ENCODE results near the gene IPMK.

The IPMK gene

DNA sequence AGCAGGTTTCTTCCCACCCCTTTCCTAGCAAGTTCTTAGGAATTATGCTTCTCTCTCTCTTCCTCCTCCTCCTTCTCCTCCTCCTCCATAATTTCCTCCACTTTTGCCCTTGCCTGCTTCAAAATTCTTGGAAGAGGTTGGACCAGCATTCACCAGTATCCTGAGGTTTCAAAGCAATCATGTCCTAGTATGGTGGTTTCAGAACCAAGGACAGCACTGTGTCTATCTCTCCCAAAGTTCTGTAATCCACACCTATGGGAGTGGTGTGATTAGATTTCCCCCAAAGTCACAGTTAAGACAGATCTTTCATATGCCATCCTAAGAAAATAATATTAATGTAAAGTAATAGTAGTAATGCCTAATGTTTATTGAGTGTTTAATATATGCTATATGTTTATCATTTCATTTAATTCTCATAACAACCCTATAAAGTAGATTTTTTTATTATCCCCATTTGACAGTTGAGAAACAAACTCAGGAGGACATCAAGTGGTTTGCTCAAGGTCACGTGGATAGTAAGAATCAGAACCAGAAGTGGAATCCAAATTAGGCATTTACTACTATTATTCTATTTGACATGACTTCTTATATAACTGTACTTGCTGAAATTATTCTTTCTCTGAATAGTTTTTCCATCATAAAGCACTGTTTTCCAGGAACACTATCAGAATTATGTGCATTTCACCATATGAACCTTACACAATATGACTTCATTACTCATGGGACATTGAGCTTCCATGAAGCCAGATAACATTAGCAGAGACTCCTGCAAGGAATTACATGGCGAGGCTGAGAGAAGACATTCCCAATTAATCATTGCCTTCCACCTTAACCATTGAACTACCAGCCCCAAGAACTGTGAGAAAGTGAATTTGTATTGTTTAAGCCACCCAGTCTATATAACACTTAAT, 91.4 kb downstream of the IPMK start:
- TF ChIP-seq CTCF (IDR thresholded peaks at IDR 0.05; ENCODE audit: borderline replicate concordance, insufficient read depth, low read depth, low read length) = no peak
- no peak overlapping the region for H3K4me3 ChIP-seq (ENCODE audit: low read depth, low read length)

DNA sequence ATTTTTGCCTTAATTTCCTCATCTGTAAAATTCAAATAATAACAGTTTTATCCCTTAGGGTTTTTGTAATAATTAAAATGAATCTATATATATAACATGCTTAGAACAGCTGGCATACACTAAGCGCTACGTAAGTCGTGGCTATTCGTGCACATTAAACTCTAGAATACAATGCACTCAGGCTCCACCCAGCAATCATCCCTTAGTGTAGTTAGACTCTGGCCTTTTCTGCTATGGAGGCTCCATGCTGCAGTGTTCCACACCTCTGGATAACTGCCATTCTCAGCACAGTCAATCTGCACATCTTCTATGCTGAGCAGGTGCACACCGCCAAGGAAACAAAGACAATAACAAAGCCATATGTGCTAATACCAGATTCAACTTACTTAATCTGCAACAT, 92.9 kb downstream of the IPMK start:
- no peak for TF ChIP-seq CTCF (IDR thresholded peaks at IDR 0.05; ENCODE audit: borderline replicate concordance, insufficient read depth, low read depth, low read length)
- H3K4me3 ChIP-seq (ENCODE audit: low read depth, low read length) = no peak overlapping the region

DNA sequence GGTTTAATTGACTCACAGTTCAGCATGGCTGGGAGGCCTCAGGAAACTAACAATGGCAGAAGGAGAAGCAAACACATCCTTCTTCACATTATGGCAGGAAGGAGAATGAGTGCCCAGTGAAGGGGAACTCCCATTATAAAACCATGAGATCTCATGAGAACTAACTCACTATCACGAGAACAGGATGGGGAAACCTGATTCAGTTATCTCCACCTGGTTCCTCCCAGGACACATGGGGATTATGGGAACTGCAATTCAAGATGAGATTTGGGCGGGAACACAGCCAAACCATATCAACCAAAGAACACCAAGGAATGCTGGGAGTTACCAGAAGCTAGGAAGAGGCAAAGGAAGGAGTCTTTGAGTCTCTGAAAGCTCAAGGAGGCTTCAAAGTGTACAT, 94.3 kb downstream of the IPMK start:
- no peak for TF ChIP-seq CTCF (IDR thresholded peaks at IDR 0.05; ENCODE audit: borderline replicate concordance, insufficient read depth, low read depth, low read length)
- no peak overlapping the region for H3K4me3 ChIP-seq (ENCODE audit: low read depth, low read length)

DNA sequence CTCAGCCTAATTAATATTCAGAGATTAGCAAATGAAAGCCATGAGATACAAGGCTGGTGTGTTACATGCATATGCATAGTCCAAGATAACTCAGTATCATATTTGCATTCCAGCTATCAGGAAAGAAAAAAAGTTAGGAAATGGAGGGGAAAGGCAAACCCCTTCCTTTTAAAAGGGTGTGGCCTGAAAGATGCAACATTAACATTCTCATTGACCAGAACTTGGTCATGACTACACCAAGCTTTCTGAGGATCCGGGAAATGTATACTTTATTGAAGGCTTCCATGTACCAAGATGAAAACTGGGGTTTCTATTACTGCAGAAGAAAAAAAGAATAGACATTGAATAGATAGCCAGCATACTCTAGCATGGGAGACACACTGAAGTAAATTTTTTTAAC, 96.5 kb downstream of the IPMK start:
- TF ChIP-seq CTCF (IDR thresholded peaks at IDR 0.05; ENCODE audit: borderline replicate concordance, insufficient read depth, low read depth, low read length) = no peak

DNA sequence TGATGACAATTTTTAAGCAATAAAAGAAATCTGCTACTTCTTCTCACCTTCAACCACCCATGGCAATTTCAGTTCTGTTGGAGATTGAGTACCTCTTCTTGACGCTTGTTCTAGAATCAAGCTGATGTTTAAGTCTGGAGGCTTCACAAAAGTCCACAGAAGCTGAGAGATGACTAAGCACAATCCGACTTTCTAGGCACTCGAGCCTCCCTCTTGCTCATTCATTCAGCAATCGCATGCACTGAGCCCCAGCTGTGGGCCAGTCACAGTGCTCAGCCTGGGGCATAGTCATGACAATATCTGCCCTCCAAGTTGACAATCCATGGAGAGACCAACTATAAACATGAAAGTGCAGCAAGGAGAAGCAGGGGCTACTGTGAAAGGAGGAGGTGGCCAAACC, 103.2 kb downstream of the IPMK start:
- TF ChIP-seq CTCF (IDR thresholded peaks at IDR 0.05; ENCODE audit: borderline replicate concordance, insufficient read depth, low read depth, low read length) = no peak
- H3K4me3 ChIP-seq (ENCODE audit: low read depth, low read length) = no peak overlapping the region

More for the DNA sequence above, 96.5 kb downstream of the IPMK start:
- H3K4me3 ChIP-seq (ENCODE audit: low read depth, low read length) = no peak overlapping the region

GRCh38 chr10:58158806-58159205, 108.9 kb downstream of the IPMK start:
- no peak for TF ChIP-seq CTCF (IDR thresholded peaks at IDR 0.05; ENCODE audit: borderline replicate concordance, insufficient read depth, low read depth, low read length)
- H3K4me3 ChIP-seq (ENCODE audit: low read depth, low read length) = no peak overlapping the region

Measured in GM12875 (cell line).